Prostate gland (tissue), 2 donors: ENCODE measurements around the gene LONRF2. TPM values are rescaled to one million over a fixed set of nuclear protein-coding genes. Genes with fewer than 3 reads are reported as not detected.
A peak's percentile ranks its signal among the peaks of the same experiment; 100 is the strongest.

Source experiments
- DNase-seq: peaks from one replicate; pipeline ENCODE4 v3.0.0-alpha.2; 2019; ENCODE audit warnings: low spot score
- H3K27ac ChIP-seq, 2 donors: fragments of 200-600 bp; sonication (generic); 2 replicates each; pipeline ENCODE4 v1.5.1; 2017 to 2019
- H3K27me3 ChIP-seq: fragments of 200-600 bp; sonication (generic); replicated peaks from 2 replicates; pipeline ENCODE4 v1.5.1; 2019; ENCODE audit not compliant: insufficient read depth
- H3K36me3 ChIP-seq, 2 donors: fragments of 200-600 bp; sonication (generic); 1 replicate in 1 of 2; 2 replicates in 1 of 2; pipeline versions ENCODE4 v1.5.1 to v1.8.1; 2017 to 2019
- H3K4me1 ChIP-seq: fragments of 200-600 bp; sonication (generic); replicated peaks from 2 replicates; pipeline ENCODE4 v1.5.1; 2019
- H3K4me3 ChIP-seq, 2 donors: fragments of 200-600 bp; sonication (generic); 2 replicates each; pipeline ENCODE4 v1.5.1; 2017 to 2019
- H3K9me3 ChIP-seq: fragments of 200-600 bp; sonication (generic); 2 replicates; pipeline ENCODE4 v1.5.1; 2017
- CTCF ChIP-seq, 4 experiments: fragments of 200-600 bp in 2 of 4; fragments of 450-650 bp in 2 of 4; sonication (generic) in 2 of 4; IDR thresholded peaks; 1 replicate in 3 of 4; 2 replicates in 1 of 4; pipeline ENCODE4 v1.5.1; 2016 to 2019; ENCODE audit warnings: antibody characterized with exemption in 4 of 4, mild to moderate bottlenecking in 2 of 4, moderate library complexity in 2 of 4
- POLR2A ChIP-seq: fragments of 450-650 bp; IDR thresholded peaks from one replicate; pipeline ENCODE4 v1.6.1; 2016; ENCODE audit warnings: antibody characterized with exemption, mild to moderate bottlenecking
- POLR2AphosphoS5 ChIP-seq: sonication (generic); formaldehyde crosslinking; IDR thresholded peaks from one replicate; pipeline ENCODE4 v1.6.1; 2017; ENCODE audit warnings: antibody characterized with exemption
- WGBS: methylation state at CpG from one replicate; pipeline ENCODE4 v1.1.5; 2018; 5-methylcytosine and 5-hydroxymethylcytosine counted together
- intact Hi-C: fragments of 100-400 bp; cut with DNase I; formaldehyde crosslinking; loops from one replicate; pipeline ENCODE4 v1.14.2; 2022
- total RNA-seq, 2 donors: library from RNA; depleted of rRNA; stranded (reverse); fragments of >200 nt; gene quantifications; one replicate each; pipeline ENCODE4 v1.1.0, GENCODE V29; 2016

Gene LONRF2
- total RNA-seq, 2 donors from 2014 or later, result 8.2 to 20.4 TPM

DNA sequence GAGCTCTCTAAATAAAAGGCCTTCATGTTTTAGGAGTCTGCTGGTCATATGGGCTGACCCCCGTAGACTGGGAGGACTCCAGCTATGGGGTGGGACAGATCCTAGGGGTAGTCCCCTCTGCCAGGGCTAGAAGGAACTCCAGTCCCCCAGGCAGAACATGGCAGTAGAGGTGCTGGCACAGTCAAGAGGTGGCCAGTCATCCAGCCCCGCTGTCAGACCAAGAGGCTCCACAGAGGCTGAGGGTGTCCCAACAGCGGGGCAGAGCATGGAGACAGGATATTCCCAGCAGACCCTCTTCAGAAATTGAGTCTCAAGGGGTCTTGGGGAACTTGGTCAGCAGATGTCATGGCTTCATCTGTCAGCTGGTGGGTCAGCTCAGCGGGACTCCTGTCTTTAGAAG is 76.6 kb downstream of the LONRF2 start:
- WGBS, result 96% methylated on average over 4 of the region's 4 CpGs
- Histone ChIP-seq H3K4me1 (no peaks in the 10 kb centered on the region), H3K27ac (no peak overlapping the region), H3K36me3 (no peaks in the 10 kb centered on the region), H3K27me3 (no peaks in the 10 kb centered on the region), H3K9me3 (no peaks in the 10 kb centered on the region), H3K4me3 (no peak overlapping the region)
- intact Hi-C loops, result loop anchor here (10.0 kb wide), 1 partner anchor 431 kb away; no protein-coding TSS in a partner anchor
- no peak for DNase-seq
- TF ChIP-seq POLR2AphosphoS5, result no peak
- TF ChIP-seq CTCF (IDR thresholded peaks at IDR 0.05), result no peak
- no peak for TF ChIP-seq POLR2A

GRCh38 chr2:100244881-100245605 is 77.3 kb downstream of the LONRF2 start:
- DNase-seq, result no peak
- H3K4me3 ChIP-seq, result no peak overlapping the region
- H3K27ac ChIP-seq, result no peak overlapping the region
- H3K9me3 ChIP-seq, result no peaks in the 10 kb centered on the region
- intact Hi-C loops, result loop anchor here (10.0 kb wide), 1 partner anchor 430 kb away; no protein-coding TSS in a partner anchor
- no peaks in the 10 kb centered on the region for H3K27me3 ChIP-seq
- H3K36me3 ChIP-seq, result no peaks in the 10 kb centered on the region
- 92% methylated on average over 6 of the region's 6 CpGs for WGBS
- TF ChIP-seq CTCF (IDR thresholded peaks at IDR 0.05) (no peak), POLR2AphosphoS5 (no peak), POLR2A (no peak)
- no peaks in the 10 kb centered on the region for H3K4me1 ChIP-seq

- no peak for DNase-seq
- intact Hi-C loops, result loop anchor here (1.0 to 10.0 kb wide), 2 partner anchors 429 to 684 kb away; no protein-coding TSS in a partner anchor
- Histone ChIP-seq H3K9me3 (no peaks in the 10 kb centered on the region), H3K36me3 (no peaks in the 10 kb centered on the region), H3K27me3 (no peaks in the 10 kb centered on the region), H3K4me3 (no peak overlapping the region), H3K27ac (no peak overlapping the region), H3K4me1 (no peaks in the 10 kb centered on the region)
- TF ChIP-seq POLR2AphosphoS5, result no peak
- no peak for TF ChIP-seq CTCF (IDR thresholded peaks at IDR 0.05)
- no peak for TF ChIP-seq POLR2A
- WGBS, result 92% methylated on average over 6 of the region's 6 CpGs
Observed at GRCh38 chr2:100243631-100244030, 78.7 kb downstream of the LONRF2 start.

DNA sequence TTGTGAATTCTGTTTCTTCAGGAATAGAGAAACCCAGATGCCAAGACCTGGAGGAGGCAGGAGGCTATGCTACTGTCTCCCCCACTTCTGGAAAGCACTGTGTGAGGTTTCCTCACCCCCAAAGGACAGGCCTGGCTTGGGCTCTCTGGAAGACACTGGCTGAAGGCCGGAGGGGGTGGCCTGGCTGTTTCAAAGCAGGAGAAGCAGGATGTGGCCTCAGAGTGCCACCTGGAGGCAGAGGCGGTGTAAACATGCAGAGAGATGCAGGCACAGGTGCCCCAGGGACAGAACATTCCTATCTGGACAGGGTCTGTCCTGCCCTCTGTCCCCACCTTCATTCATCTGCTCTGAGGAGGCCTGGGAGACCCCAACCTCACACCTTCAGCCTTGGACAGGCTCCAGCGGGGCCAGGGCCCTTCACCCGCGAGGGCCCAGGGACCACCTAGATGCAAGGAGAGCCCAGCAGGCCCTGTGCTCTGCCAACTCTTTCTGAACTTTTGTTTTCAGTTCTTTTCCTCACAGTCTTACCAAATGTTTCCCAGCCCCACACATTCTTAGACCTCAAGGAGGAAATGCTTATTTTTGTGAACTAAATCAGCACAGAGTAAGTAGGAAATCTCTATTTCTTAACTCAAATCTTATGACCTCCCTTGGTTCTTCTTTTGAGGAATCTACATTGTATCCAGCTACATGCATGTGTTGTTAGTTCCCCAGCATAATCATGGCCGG is 79.2 kb downstream of the LONRF2 start:
- WGBS, result 55% methylated on average over 6 of the region's 6 CpGs

More for the DNA sequence above, 79.2 kb downstream of the LONRF2 start:
- DNase-seq, result peak; percentile 60
- TF ChIP-seq CTCF (IDR thresholded peaks at IDR 0.05) (peak in 3 of 4 experiments; percentile 56 to 83 (median 69)), POLR2AphosphoS5 (peak; percentile 36), POLR2A (no peak)
- Histone ChIP-seq H3K27ac (peak overlapping the region in 1 of 2 donors; percentile 15), H3K9me3 (no peaks in the 10 kb centered on the region), H3K27me3 (no peaks in the 10 kb centered on the region), H3K4me3 (no peak overlapping the region), H3K36me3 (no peaks in the 10 kb centered on the region), H3K4me1 (no peaks in the 10 kb centered on the region)
- intact Hi-C loops, result loop anchor here (1.0 to 10.0 kb wide), 2 partner anchors 428 to 684 kb away; no protein-coding TSS in a partner anchor
